Posterior cingulate gyrus (tissue), 11 donors: Measurements from ENCODE around the gene TRIP12.
A peak's percentile ranks its signal among the peaks of the same experiment; 100 is the strongest.
"Not testable (repeated sequence)": the region's sequence is repeated elsewhere in the genome, so short reads cannot be mapped to it uniquely, and the experiment has no call there.

ENCODE experiments used
- DNase-seq, 10 donors: peaks; one replicate each; pipeline versions ENCODE4 v3.0.0 to v3.0.0-alpha.2; 2020 to 2021; ENCODE audit warnings: mixed read lengths in 3 of 10
- intact Hi-C: fragments of 100-400 bp; cut with DNase I; formaldehyde crosslinking; loops from one replicate; pipeline ENCODE4 v1.15.1; 2023

TRIP12 gene

GRCh38 chr2:229838729-229839128 is 83.1 kb downstream of the TRIP12 start:
- intact Hi-C loops, result no loop called here
- DNase-seq, result no peak

- DNase-seq, result no peak
- intact Hi-C loops, result no loop called here
Observed at GRCh38 chr2:229836847-229837246, 85.0 kb downstream of the TRIP12 start.

- no peak for DNase-seq
Observed at GRCh38 chr2:229835596-229836283, 86.1 kb downstream of the TRIP12 start.

GRCh38 chr2:229834368-229834767 is 87.4 kb downstream of the TRIP12 start:
- DNase-seq, intact Hi-C loops: not testable (repeated sequence)

More at GRCh38 chr2:229835596-229836283, 86.1 kb downstream of the TRIP12 start:
- intact Hi-C loops, result no loop called here

- intact Hi-C loops, result no loop called here
- DNase-seq, result no peak
Observed at GRCh38 chr2:229832510-229832898, 89.3 kb downstream of the TRIP12 start.

GRCh38 chr2:229831805-229832509 is 89.9 kb downstream of the TRIP12 start:
- intact Hi-C loops, result no loop called here
- no peak for DNase-seq

- intact Hi-C loops, result no loop called here
- no peak for DNase-seq
Observed at GRCh38 chr2:229825476-229825875, 96.3 kb downstream of the TRIP12 start.

- intact Hi-C loops, result no loop called here
- no peak for DNase-seq
Observed at GRCh38 chr2:229821316-229821715, 100.5 kb downstream of the TRIP12 start.

- DNase-seq, result no peak
- intact Hi-C loops, result no loop called here
Observed at GRCh38 chr2:229818230-229818629, 103.6 kb downstream of the TRIP12 start.

- DNase-seq, result no peak
- intact Hi-C loops, result no loop called here
Observed at GRCh38 chr2:229815858-229816257, 106.0 kb downstream of the TRIP12 start.

GRCh38 chr2:229815342-229815741 is 106.5 kb downstream of the TRIP12 start:
- intact Hi-C loops, result no loop called here
- no peak for DNase-seq

- intact Hi-C loops, result no loop called here
- no peak for DNase-seq
Observed at GRCh38 chr2:229810786-229811185, 111.0 kb downstream of the TRIP12 start.

- DNase-seq, result no peak
- intact Hi-C loops, result no loop called here
Observed at GRCh38 chr2:229805559-229805958, 116.2 kb downstream of the TRIP12 start.

- intact Hi-C loops, result loop anchor here (5.0 kb wide), 1 partner anchor 110 kb away; no protein-coding TSS in a partner anchor
- DNase-seq, result no peak
Observed at GRCh38 chr2:229802785-229803184, 119.0 kb downstream of the TRIP12 start.

GRCh38 chr2:229800997-229801754 is 120.6 kb downstream of the TRIP12 start:
- peak in 7 of 10 donors; percentile 40 to 87 (median 58) for DNase-seq
- intact Hi-C loops, result loop anchor here (5.0 kb wide), 1 partner anchor 111 kb away; no protein-coding TSS in a partner anchor

GRCh38 chr2:229798446-229799155 is 123.2 kb downstream of the TRIP12 start:
- DNase-seq, result no peak
- intact Hi-C loops, result no loop called here

GRCh38 chr2:229795058-229795457 is 126.8 kb downstream of the TRIP12 start:
- intact Hi-C loops, result no loop called here
- no peak for DNase-seq

GRCh38 chr2:229794636-229795035 is 127.2 kb downstream of the TRIP12 start:
- intact Hi-C loops, result no loop called here
- no peak for DNase-seq

GRCh38 chr2:229786289-229786688 is 135.5 kb downstream of the TRIP12 start:
- DNase-seq, intact Hi-C loops: not testable (repeated sequence)

- intact Hi-C loops, result loop anchor here (5.0 kb wide), 1 partner anchor 138 kb away; the partner anchor contains the start of genes FBXO36 and TRIP12
- no peak for DNase-seq
Observed at GRCh38 chr2:229784791-229785190, 137.0 kb downstream of the TRIP12 start.
